Activated naive CD8-positive, alpha-beta T cell treated with anti-CD3 and anti-CD28 coated beads, Interleukin-2, amount 10 ng/mL, durations not matched to agents 7 days and 5 days (primary cell): ENCODE results near the gene CHCHD6. TPM values are rescaled to one million over a fixed set of nuclear protein-coding genes. Genes with fewer than 3 reads are reported as not detected.
A peak's percentile ranks its signal among the peaks of the same experiment; 100 is the strongest.

ENCODE experiments used
- ATAC-seq: fragments of 150-1000 bp; cut with Tn5 transposase; one replicate; pipeline ENCODE4 v1.10.0; 2021; ENCODE audit warnings: low read depth, moderate library complexity
- POLR2A ChIA-PET: fragments of 350-600 bp; sonication (Branson Sonifier 250); formaldehyde crosslinking; loops from one replicate; lab custom pipeline; 2021; ENCODE audit warnings: antibody characterized with exemption; lab: Charles Lee
- DNase-seq: peaks from one replicate; pipeline ENCODE4 v3.0.0; 2021
- H3K27ac Mint-ChIP-seq: one replicate; pipeline ENCODE4 v1.8.0; 2022; ENCODE audit warnings: mild to moderate bottlenecking, mixed read lengths
- H3K27me3 Mint-ChIP-seq: one replicate; pipeline ENCODE4 v1.8.0; 2022; ENCODE audit warnings: mild to moderate bottlenecking, moderate library complexity, mixed read lengths
- H3K36me3 Mint-ChIP-seq: one replicate; pipeline ENCODE4 v1.8.0; 2021; ENCODE audit warnings: mild to moderate bottlenecking, mixed read lengths
- H3K4me1 Mint-ChIP-seq: one replicate; pipeline ENCODE4 v1.8.0; 2021; ENCODE audit warnings: mixed read lengths
- H3K4me3 Mint-ChIP-seq: one replicate; pipeline ENCODE4 v1.8.0; 2022; ENCODE audit warnings: mild to moderate bottlenecking, moderate library complexity, mixed read lengths
- H3K9me3 Mint-ChIP-seq: one replicate; pipeline ENCODE4 v1.8.0; 2021; ENCODE audit warnings: mixed read lengths
- total RNA-seq, 2 experiments: library from RNA; stranded (reverse); gene quantifications; one replicate each; pipeline ENCODE4 v1.2.3, GENCODE V29; 2021

CHCHD6 gene
- total RNA-seq, 2 experiments from 2014 or later: 5.6 to 7.8 TPM

DNA sequence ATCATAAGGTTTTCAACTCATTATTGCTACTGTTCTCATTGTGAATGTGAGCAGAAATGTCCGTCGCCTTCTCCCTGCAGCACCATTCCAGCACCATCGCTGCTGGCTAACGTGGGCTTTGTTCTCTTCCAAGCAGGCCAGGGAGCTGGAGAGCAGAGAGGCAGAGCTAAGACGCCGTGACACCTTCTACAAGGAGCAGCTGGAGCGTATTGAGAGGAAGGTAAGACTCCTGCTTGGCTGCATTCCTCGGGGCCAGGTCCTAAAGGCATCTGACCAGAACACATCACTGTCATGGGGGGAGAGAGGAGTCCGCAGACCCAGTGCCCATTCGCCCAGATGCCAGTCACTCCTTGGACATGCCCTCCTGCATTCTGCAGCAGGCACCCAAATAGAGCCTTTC is 148.5 kb downstream of the CHCHD6 start:
- POLR2A ChIA-PET: no interaction called here
- DNase-seq (no peak), ATAC-seq (no peak)
- no peaks in the 10 kb centered on the region for H3K27me3 Mint-ChIP-seq
- H3K4me3 Mint-ChIP-seq: no peak overlapping the region
- H3K27ac Mint-ChIP-seq: no peak overlapping the region
- H3K9me3 Mint-ChIP-seq: no peaks in the 10 kb centered on the region
- H3K36me3 Mint-ChIP-seq: peaks cover 3% of the 10 kb centered on the region
- H3K4me1 Mint-ChIP-seq: no peaks in the 10 kb centered on the region

DNA sequence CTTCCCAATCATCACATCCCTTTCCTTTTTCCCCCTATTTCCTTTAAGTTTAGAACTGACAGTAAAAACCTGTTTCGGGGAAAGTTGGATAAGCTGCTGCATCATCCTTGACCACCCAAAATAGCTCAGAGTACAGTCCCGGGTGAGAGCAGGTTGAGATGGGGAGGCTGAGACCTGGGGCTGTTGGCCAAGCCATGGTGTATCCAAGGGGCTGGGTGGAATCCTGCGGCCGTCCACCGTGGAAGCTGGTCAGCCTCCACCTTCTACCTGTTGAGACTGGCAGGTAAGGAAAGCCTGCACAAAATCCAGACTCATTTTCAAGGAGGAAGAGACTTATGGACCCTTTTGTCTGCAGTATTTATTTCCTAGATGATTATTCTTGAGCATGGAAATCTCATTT is 150.6 kb downstream of the CHCHD6 start:
- DNase-seq (no peak), ATAC-seq (no peak)
- POLR2A ChIA-PET: no interaction called here
- Mint-ChIP-seq H3K27me3 (no peaks in the 10 kb centered on the region), H3K4me3 (no peak overlapping the region), H3K27ac (no peak overlapping the region), H3K4me1 (no peaks in the 10 kb centered on the region), H3K36me3 (peaks cover 3% of the 10 kb centered on the region), H3K9me3 (no peaks in the 10 kb centered on the region)

DNA sequence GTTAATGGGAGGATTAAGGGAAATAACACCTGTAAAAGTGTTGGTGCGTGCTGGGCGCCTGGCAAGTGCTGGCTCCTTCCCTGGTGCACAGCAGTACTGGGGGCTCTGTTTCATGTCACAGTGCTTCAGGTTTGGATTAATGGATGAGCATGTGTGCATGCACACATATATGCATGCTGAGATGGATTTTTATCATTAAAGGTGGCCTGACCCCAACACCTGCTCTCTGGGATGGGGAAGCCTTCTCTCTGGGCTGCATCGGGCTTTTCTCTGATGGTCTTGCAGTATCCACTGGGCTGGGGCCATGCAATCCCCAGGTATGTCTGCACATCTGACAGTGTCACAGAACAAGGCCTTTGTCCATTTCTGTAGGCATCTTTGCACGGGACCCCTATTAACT is 151.3 kb downstream of the CHCHD6 start:
- POLR2A ChIA-PET: no interaction called here
- peaks cover 3% of the 10 kb centered on the region for H3K36me3 Mint-ChIP-seq
- no peaks in the 10 kb centered on the region for H3K27me3 Mint-ChIP-seq
- no peaks in the 10 kb centered on the region for H3K9me3 Mint-ChIP-seq
- ATAC-seq: no peak
- DNase-seq: no peak
- no peak overlapping the region for H3K27ac Mint-ChIP-seq
- H3K4me3 Mint-ChIP-seq: no peak overlapping the region
- no peaks in the 10 kb centered on the region for H3K4me1 Mint-ChIP-seq

DNA sequence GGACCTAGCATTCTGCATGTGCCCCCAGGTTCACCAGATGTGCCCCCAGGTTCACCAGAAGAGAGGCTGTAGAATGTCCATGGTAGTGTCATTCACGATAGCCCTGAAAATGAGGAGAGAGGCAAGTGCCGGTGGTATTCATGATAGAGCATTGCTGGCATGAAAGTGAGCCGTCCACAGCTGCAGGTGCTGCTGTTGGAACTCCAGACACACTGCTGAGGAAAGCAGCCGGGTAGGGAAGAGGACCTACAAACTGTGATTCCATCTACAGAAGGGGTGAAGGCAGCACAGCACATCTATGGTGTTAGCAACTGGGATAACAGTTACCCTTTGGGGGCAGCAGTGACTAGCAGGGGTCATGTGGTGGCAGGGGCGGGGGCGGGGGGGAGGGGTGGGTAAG is 153.9 kb downstream of the CHCHD6 start:
- no peaks in the 10 kb centered on the region for H3K9me3 Mint-ChIP-seq
- no peaks in the 10 kb centered on the region for H3K27me3 Mint-ChIP-seq
- peaks cover 3% of the 10 kb centered on the region for H3K36me3 Mint-ChIP-seq
- H3K4me1 Mint-ChIP-seq: no peaks in the 10 kb centered on the region
- ATAC-seq (no peak), DNase-seq (no peak)
- POLR2A ChIA-PET: no interaction called here
- no peak overlapping the region for H3K4me3 Mint-ChIP-seq
- no peak overlapping the region for H3K27ac Mint-ChIP-seq

DNA sequence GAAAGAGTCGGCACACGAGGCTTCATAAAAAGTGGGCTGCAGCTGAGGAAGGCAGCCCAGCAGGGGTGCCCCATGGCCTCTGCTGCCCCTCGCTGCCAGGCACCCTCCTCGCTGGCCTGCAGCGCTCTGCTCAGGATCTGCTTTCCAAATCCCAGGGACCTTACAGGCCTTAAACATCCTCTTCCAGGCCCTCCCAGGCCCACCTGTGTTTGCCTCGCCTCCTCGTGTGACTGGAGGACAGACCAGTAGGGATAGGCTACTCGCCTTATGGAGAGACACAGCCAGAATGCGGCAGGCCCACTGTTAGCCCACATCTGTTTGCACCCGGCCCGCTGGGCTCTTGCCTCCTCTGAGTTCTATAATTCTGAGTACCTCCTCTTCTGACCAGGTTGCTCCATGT is 154.4 kb downstream of the CHCHD6 start:
- H3K4me1 Mint-ChIP-seq: no peaks in the 10 kb centered on the region
- POLR2A ChIA-PET: no interaction called here
- no peak for ATAC-seq
- no peak overlapping the region for H3K27ac Mint-ChIP-seq
- no peaks in the 10 kb centered on the region for H3K27me3 Mint-ChIP-seq
- H3K9me3 Mint-ChIP-seq: no peaks in the 10 kb centered on the region
- DNase-seq: no peak
- H3K36me3 Mint-ChIP-seq: peaks cover 3% of the 10 kb centered on the region
- H3K4me3 Mint-ChIP-seq: no peak overlapping the region

DNA sequence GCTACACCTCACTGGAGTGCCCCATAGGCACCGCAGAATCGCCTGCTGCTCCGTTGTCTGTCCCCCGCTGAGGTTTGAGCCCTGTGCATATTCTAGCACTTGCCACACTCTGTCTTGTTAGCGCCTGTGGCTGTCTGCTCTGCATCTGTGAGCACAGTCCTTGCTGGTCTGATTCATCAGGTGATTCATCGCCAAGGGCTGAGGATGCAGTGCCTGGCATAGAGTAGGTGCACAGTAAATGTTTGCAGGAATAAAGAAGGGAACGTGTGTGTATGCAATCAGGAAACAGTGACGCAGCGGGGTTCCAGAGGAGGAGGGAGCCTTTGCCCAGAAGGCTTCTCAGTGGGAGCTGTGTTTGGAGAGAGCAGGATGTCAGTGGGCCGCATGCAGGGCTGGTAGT is 154.8 kb downstream of the CHCHD6 start:
- DNase-seq: no peak
- H3K4me3 Mint-ChIP-seq: no peak overlapping the region
- no peak overlapping the region for H3K27ac Mint-ChIP-seq
- POLR2A ChIA-PET: no interaction called here
- no peak for ATAC-seq
- H3K27me3 Mint-ChIP-seq: no peaks in the 10 kb centered on the region
- peaks cover 3% of the 10 kb centered on the region for H3K36me3 Mint-ChIP-seq
- H3K4me1 Mint-ChIP-seq: no peaks in the 10 kb centered on the region
- H3K9me3 Mint-ChIP-seq: no peaks in the 10 kb centered on the region

DNA sequence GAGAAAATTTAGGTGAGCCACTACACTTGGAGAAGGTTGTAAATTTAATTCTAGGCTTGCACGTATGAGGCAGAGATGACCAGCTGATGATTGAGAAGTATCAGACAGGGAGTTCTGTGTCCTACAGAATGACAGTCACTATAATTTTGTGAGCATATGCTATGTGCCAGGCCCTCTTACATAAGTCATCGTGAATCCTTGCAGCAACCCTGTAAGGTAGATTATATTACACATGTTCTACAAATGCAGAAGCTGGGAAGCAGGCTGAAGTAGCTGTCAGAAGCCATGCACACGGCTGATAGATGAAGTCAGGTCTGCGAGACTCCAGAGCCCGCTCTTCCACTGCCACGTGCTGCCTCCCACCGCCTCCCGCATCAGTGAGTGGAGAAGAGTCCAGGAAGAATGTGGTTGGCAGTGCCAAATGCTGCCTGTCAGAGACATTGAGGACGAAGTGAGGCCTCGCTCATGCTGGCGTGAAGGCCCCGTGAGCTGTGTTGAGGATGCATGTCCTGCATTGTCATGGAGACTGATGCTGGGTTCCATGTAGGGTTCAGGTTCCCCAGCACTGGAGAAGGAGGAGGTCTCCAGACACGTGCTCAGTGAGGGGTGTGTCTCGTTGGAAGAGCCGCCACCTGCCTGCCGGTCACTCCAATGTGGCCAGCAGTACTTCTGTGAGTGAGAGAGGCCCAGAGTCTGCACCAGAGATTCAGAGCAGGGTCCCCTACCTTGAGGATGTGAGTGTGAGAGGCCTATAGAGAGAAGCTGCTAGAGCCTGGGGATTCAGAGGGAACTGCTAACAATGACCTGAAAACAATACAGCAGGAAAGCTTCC is 155.6 kb downstream of the CHCHD6 start:
- no peak for ATAC-seq
- no peaks in the 10 kb centered on the region for H3K4me1 Mint-ChIP-seq
- DNase-seq: no peak
- H3K27me3 Mint-ChIP-seq: no peaks in the 10 kb centered on the region
- H3K4me3 Mint-ChIP-seq: no peak overlapping the region
- H3K27ac Mint-ChIP-seq: no peak overlapping the region
- H3K36me3 Mint-ChIP-seq: no peaks in the 10 kb centered on the region
- no peaks in the 10 kb centered on the region for H3K9me3 Mint-ChIP-seq
- POLR2A ChIA-PET: no interaction called here

DNA sequence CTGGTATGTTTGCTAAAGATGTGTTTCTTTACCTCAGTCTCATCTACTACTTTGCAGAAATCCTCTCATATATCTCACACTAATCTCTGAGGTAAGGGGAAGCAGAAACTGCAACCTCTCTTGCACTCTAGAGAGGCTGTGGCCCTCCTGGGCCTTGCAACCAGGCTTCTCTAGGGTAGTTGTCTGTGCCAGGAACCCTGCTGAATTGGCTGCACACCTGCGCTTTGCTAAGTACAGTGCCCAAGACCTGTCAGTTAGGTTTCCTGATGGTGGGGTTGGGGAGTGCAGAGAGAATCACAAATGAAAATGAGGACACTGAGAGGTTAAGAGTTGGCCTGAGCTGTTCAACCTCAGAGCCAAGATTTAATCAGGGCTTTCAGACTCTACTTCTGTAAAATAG is 161.7 kb downstream of the CHCHD6 start:
- POLR2A ChIA-PET: no interaction called here
- H3K4me1 Mint-ChIP-seq: no peaks in the 10 kb centered on the region
- H3K9me3 Mint-ChIP-seq: peaks cover 4% of the 10 kb centered on the region
- peak overlapping the region; percentile 44 for H3K27ac Mint-ChIP-seq
- no peak overlapping the region for H3K4me3 Mint-ChIP-seq
- H3K27me3 Mint-ChIP-seq: no peaks in the 10 kb centered on the region
- no peak for ATAC-seq
- DNase-seq: no peak
- peaks cover 9% of the 10 kb centered on the region for H3K36me3 Mint-ChIP-seq

DNA sequence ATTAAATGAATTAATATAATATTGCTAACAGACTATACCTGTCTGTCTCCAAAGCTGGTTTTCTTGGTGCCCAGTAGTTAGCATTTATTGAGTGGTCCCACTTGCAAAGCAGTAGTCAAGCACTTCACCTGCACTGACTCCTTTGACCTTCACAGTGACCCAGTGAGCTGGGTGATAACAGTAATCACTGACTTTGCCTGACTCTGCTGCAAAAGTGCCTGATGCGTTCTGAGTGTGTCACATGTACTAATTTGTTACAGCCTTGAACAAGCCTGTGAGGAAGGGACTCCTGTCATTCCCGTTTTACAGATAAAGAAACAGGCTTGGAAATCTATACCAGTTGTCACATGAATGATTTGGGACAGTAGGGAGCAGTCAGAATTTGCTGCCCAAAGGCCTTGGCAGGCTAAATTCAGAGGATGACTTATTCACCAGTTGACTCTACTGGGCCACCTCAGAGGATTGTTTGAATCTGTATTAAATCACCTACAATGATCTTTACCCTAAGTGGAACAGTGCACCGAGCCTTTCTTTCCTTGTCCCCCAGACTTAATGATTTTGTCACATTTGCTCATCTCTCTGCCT is 162.2 kb downstream of the CHCHD6 start:
- POLR2A ChIA-PET: no interaction called here
- Mint-ChIP-seq H3K36me3 (peaks cover 9% of the 10 kb centered on the region), H3K27me3 (no peaks in the 10 kb centered on the region), H3K4me1 (no peaks in the 10 kb centered on the region), H3K4me3 (no peak overlapping the region), H3K9me3 (peaks cover 4% of the 10 kb centered on the region), H3K27ac (no peak overlapping the region)
- DNase-seq: no peak
- ATAC-seq: no peak

DNA sequence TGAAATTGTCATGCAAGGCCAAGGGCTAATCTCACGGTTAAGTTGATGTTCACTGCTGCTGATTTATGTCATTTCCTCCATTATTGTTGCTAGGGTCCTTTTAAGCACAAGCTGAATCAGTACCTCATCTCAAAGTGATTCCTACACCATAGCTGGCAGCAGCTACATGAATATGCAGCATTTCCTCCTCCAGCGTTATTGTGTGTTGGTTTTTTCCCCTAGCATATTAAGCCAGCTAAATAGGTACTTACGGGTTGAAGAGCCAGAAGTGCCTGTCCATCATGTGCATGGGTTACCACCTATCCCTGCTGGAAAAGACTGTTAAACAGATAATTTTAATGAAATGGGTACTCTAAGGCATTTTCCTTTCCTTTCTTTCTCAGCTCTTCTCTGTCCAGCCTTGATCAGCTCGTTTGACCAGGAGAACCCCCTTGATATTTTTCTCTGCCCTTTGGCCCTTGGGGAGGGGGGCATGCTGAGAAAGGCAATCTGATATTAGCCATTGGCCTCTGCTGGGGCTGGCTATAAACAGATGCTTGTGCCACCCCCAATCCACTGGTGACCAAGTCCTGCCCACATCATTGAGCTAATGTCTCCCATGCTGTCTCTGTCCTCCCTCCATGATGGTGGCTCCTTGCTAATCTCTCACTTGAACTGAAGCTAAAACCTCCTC is 163.3 kb downstream of the CHCHD6 start:
- peaks cover 4% of the 10 kb centered on the region for H3K9me3 Mint-ChIP-seq
- ATAC-seq (no peak), DNase-seq (no peak)
- POLR2A ChIA-PET: no interaction called here
- no peak overlapping the region for H3K27ac Mint-ChIP-seq
- H3K36me3 Mint-ChIP-seq: peaks cover 9% of the 10 kb centered on the region
- no peaks in the 10 kb centered on the region for H3K4me1 Mint-ChIP-seq
- no peak overlapping the region for H3K4me3 Mint-ChIP-seq
- no peaks in the 10 kb centered on the region for H3K27me3 Mint-ChIP-seq

DNA sequence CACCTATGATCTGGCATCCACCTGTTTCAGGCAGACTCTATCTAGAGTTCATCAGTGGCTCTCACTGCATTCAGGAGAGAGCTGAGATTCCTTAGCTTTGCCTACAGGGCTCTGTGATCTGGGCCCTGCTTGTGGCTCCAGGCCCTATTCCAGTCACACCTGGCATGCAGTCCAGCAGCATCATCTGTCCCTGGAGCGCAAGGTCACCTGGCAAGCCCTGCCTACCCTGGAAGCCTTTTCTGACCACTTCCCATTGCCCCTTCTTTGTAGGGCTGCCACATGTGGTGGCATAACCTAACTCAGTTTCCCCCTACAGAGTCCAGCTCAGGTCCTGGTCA is 163.8 kb downstream of the CHCHD6 start:
- Mint-ChIP-seq H3K9me3 (peaks cover 4% of the 10 kb centered on the region), H3K27me3 (no peaks in the 10 kb centered on the region), H3K27ac (no peak overlapping the region), H3K36me3 (peaks cover 9% of the 10 kb centered on the region), H3K4me1 (no peaks in the 10 kb centered on the region), H3K4me3 (no peak overlapping the region)
- ATAC-seq (no peak), DNase-seq (no peak)
- POLR2A ChIA-PET: no interaction called here

DNA sequence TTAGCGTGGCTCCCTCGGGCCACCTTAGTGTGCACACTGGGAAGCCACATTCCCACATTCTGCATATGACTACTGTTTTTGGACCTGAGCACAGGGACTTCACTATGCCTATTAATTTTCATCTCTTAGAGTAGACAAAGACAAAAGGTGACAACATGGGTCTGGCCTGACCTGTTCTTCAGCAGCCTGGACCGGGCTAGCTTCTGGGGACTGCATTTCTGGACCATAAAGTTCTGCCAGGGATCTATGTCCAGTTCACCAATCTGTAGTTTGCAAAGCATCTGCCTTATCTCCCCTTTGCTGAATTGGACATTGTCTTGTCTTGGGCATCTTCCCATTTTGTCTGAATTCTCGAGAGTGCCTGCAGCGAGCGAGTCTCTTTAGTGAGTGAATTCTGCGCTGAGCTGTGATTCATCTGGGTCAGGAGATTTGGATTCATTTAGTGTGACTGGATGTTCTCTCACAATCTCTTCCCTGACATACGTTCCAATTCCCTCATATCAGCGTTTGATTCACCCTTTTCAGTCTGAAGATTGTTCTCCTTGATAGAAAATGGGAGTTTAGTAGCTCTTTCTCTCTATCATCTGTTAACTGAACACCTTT is 166.7 kb downstream of the CHCHD6 start:
- Mint-ChIP-seq H3K36me3 (peaks cover under 1% of the 10 kb centered on the region), H3K4me1 (no peaks in the 10 kb centered on the region), H3K27me3 (no peaks in the 10 kb centered on the region), H3K4me3 (no peak overlapping the region), H3K9me3 (no peaks in the 10 kb centered on the region), H3K27ac (no peak overlapping the region)
- no peak for DNase-seq
- ATAC-seq: no peak
- POLR2A ChIA-PET: no interaction called here

DNA sequence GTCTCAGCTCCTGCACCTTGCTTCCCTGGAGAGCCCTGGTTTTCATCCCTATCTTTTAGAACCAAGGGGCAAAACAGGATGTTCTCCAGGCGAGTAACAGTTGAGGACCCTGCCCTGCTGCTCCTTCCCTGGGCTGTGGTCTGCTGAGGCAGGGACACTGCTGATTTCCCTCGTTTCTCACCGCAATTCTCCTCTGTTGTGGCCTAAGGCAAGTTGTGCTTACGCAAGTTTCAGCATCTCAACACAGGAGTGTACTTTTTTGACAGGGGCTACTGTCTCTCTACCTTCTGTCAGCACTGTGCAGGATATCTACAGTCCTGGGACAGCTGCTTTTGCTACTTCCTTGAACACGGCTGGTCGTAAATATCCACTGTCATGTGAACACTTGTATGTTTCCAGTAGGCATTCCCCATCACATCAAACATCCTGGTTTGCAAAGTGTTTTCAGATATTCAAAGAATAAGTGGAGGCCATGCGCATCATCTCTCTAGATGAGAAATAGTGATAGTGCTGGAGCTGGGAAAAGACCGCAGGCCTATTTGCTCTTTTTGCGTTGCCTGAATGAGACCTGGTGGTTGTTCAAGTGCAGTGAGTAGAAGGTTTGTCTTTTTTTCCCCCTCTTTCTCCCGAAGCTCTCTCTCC is 168.8 kb downstream of the CHCHD6 start:
- DNase-seq: no peak
- Mint-ChIP-seq H3K36me3 (no peaks in the 10 kb centered on the region), H3K4me1 (no peaks in the 10 kb centered on the region), H3K27ac (no peak overlapping the region), H3K9me3 (no peaks in the 10 kb centered on the region), H3K27me3 (no peaks in the 10 kb centered on the region), H3K4me3 (no peak overlapping the region)
- POLR2A ChIA-PET: no interaction called here
- ATAC-seq: no peak
